Fibroblast of peridontal ligament (primary cell): Measurements from ENCODE around the gene CAMK2N2.
"Not testable (repeated sequence)": the region's sequence is repeated elsewhere in the genome, so short reads cannot be mapped to it uniquely, and the experiment has no call there.

Experiments used
- DNase-seq: peaks from one replicate; pipeline ENCODE4 v3.0.0-alpha.2; 2010; ENCODE audit errors: extremely low read depth

CAMK2N2 gene

GRCh38 chr3:184275381-184275701 is 14.0 kb upstream of the CAMK2N2 start:
- no peak for DNase-seq

GRCh38 chr3:184272269-184272668 is 10.9 kb upstream of the CAMK2N2 start:
- no peak for DNase-seq

GRCh38 chr3:184267249-184267648 is 5.9 kb upstream of the CAMK2N2 start:
- not testable (repeated sequence) for DNase-seq

GRCh38 chr3:184262764-184263179 is 1.4 kb upstream of the CAMK2N2 start:
- no peak for DNase-seq

- peak; percentile 30 for DNase-seq
These were observed 756 bp upstream of the CAMK2N2 start for GRCh38 chr3:184261854-184262763.

GRCh38 chr3:184260724-184261269 is 556 bp downstream of the CAMK2N2 start:
- DNase-seq, result no peak

GRCh38 chr3:184259878-184260723 is 1.3 kb downstream of the CAMK2N2 start:
- DNase-seq, result peak; percentile 3

GRCh38 chr3:184259396-184259877 is 1.9 kb downstream of the CAMK2N2 start:
- no peak for DNase-seq

GRCh38 chr3:184258926-184259325 is 2.4 kb downstream of the CAMK2N2 start:
- no peak for DNase-seq

- DNase-seq, result no peak
These were observed 4.1 kb downstream of the CAMK2N2 start for GRCh38 chr3:184257083-184257915.

- DNase-seq, result no peak
These were observed 5.9 kb downstream of the CAMK2N2 start for GRCh38 chr3:184255291-184256039.

- peak; percentile 87 for DNase-seq
These were observed 11.1 kb downstream of the CAMK2N2 start for GRCh38 chr3:184250167-184250828.

GRCh38 chr3:184249412-184250166 is 11.8 kb downstream of the CAMK2N2 start, which contains the start of gene EEF1AKMT4:
Gene EEF1AKMT4, plus strand, starts transcription at chr3:184249672. Its CDS starts 23 bp downstream, at chr3:184249695.
- DNase-seq, result peak; percentile 98

GRCh38 chr3:184248454-184249411 is 12.6 kb downstream of the CAMK2N2 start, which contains the start of gene ALG3:
Gene ALG3, minus strand, starts transcription at chr3:184248962. Its CDS starts 22 bp downstream, at chr3:184248940.
- peak; percentile 87 for DNase-seq

- no peak for DNase-seq
These were observed 19.1 kb downstream of the CAMK2N2 start for GRCh38 chr3:184242297-184242685.

GRCh38 chr3:184241447-184242296 is 19.7 kb downstream of the CAMK2N2 start:
- DNase-seq, result no peak

- no peak for DNase-seq
These were observed 20.3 kb downstream of the CAMK2N2 start for GRCh38 chr3:184241141-184241446.
